Spleen (tissue), 7 donors: Measurements from ENCODE around the gene CCDC63.

Experiments used
- POLR2A ChIP-seq, 3 donors: fragments of 450-650 bp; IDR thresholded peaks; one replicate each; pipeline ENCODE4 v1.5.1; 2017; ENCODE audit warnings: antibody characterized with exemption in 3 of 3, mild to moderate bottlenecking in 1 of 3
- TF ChIP-seq, protein P1 (sequence below), 11 experiments: fragments of 200-600 bp in 7 of 11; fragments of 450-650 bp in 4 of 11; sonication (generic) in 4 of 11; IDR thresholded peaks in 8 of 11; conservative IDR thresholded peaks in 3 of 11; 1 replicate in 7 of 11; 2 replicates in 4 of 11; pipeline versions ENCODE4 v1.4.0 to v1.8.0; 2016 to 2021; ENCODE audit warnings: antibody characterized with exemption in 11 of 11, inconsistent platforms in 4 of 11, mild to moderate bottlenecking in 1 of 11
- donor health status: DM: no; HTN: no; CAD: no; lungs with moderate emphysema.
- donor health status: DM: no; HTN: no; CAD: no.
- donor health status: DM: no; HTN: no; CAD: no.

DNA sequence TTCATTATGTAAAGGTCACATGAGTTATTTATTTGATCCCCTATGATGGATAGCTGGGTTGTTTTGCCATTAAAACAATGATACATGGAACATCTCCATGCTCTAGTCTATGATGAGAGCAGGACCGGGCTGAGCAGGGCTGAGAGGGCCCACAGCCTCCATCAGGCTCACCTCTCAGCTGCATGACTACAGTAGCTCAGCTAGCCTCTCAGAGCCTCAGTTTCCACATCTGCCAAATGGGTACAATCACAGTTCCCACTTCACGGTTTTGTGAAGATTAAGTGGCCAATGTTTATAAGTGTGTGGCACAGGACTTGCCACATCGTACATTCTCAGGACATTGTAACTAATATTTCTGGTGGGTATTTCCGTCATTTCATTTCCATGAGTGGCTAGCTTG, 93.5 kb downstream of the CCDC63 start:
- TF ChIP-seq, protein P1, sequence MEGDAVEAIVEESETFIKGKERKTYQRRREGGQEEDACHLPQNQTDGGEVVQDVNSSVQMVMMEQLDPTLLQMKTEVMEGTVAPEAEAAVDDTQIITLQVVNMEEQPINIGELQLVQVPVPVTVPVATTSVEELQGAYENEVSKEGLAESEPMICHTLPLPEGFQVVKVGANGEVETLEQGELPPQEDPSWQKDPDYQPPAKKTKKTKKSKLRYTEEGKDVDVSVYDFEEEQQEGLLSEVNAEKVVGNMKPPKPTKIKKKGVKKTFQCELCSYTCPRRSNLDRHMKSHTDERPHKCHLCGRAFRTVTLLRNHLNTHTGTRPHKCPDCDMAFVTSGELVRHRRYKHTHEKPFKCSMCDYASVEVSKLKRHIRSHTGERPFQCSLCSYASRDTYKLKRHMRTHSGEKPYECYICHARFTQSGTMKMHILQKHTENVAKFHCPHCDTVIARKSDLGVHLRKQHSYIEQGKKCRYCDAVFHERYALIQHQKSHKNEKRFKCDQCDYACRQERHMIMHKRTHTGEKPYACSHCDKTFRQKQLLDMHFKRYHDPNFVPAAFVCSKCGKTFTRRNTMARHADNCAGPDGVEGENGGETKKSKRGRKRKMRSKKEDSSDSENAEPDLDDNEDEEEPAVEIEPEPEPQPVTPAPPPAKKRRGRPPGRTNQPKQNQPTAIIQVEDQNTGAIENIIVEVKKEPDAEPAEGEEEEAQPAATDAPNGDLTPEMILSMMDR (IDR thresholded peaks at IDR 0.05 in 8 of 11, conservative IDR thresholded peaks at IDR 0.05 in 3 of 11), result no peak
- TF ChIP-seq POLR2A (IDR thresholded peaks at IDR 0.05), result no peak
